Uterus (tissue), 2 donors: ENCODE measurements around the gene ZNF718.

ENCODE experiments used
- POLR2A ChIP-seq, 2 donors: fragments of 450-650 bp; IDR thresholded peaks; one replicate each; pipeline ENCODE4 v1.6.1; 2016; ENCODE audit warnings: antibody characterized with exemption in 2 of 2, mild to moderate bottlenecking in 1 of 2, moderate library complexity in 1 of 2
- TF ChIP-seq, protein P1 (sequence below), 4 experiments: fragments of 200-600 bp in 2 of 4; fragments of 450-650 bp in 2 of 4; sonication (generic) in 2 of 4; IDR thresholded peaks; one replicate each; pipeline ENCODE4 v1.5.1; 2016 to 2019; ENCODE audit warnings: antibody characterized with exemption in 4 of 4, mild to moderate bottlenecking in 2 of 4, moderate library complexity in 1 of 4

DNA sequence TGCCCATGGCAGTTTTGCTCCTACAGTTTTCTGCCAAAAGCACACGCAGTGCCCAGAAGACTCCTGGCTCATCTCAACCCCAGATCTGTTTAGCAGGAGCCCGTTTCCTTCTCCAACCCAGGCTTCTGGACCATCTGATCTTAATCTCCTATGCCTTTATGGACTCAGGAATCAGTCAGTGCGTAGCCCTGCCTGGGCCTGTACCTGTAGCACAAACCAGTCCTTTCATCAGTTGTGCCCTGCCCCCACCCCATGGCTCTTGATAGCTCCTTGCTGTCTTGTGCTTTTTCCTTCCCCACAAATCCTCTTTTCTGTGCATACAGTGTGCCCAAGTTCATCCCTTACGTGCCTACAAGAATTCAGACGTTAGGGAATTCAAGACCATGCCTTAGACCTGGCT is 1.5 kb downstream of the ZNF718 start:
- TF ChIP-seq, protein P1, sequence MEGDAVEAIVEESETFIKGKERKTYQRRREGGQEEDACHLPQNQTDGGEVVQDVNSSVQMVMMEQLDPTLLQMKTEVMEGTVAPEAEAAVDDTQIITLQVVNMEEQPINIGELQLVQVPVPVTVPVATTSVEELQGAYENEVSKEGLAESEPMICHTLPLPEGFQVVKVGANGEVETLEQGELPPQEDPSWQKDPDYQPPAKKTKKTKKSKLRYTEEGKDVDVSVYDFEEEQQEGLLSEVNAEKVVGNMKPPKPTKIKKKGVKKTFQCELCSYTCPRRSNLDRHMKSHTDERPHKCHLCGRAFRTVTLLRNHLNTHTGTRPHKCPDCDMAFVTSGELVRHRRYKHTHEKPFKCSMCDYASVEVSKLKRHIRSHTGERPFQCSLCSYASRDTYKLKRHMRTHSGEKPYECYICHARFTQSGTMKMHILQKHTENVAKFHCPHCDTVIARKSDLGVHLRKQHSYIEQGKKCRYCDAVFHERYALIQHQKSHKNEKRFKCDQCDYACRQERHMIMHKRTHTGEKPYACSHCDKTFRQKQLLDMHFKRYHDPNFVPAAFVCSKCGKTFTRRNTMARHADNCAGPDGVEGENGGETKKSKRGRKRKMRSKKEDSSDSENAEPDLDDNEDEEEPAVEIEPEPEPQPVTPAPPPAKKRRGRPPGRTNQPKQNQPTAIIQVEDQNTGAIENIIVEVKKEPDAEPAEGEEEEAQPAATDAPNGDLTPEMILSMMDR (IDR thresholded peaks at IDR 0.05) = no peak
- TF ChIP-seq POLR2A (IDR thresholded peaks at IDR 0.05) = no peak
